B cell (primary cell): Measurements from ENCODE around the gene RREB1. TPM values are rescaled to one million over a fixed set of nuclear protein-coding genes. Genes with fewer than 3 reads are reported as not detected.

ENCODE experiments used
- ATAC-seq: fragments of 200-7000 bp; cut with Tn5 transposase; one replicate; pipeline ENCODE4 v1.10.0; 2021; ENCODE audit warnings: low read depth, mild to moderate bottlenecking, moderate number of reproducible peaks, moderate library complexity
- CTCF ChIA-PET: fragments of 350-600 bp; sonication (Branson Sonifier 250); formaldehyde crosslinking; loops from one replicate; lab custom pipeline; 2021; ENCODE audit warnings: antibody characterized with exemption, inconsistent platforms; lab: Charles Lee
- POLR2A ChIA-PET: fragments of 350-600 bp; sonication (Branson Sonifier 250); formaldehyde crosslinking; loops from one replicate; lab custom pipeline; 2021; ENCODE audit warnings: antibody characterized with exemption; lab: Charles Lee
- DNase-seq: peaks from one replicate; pipeline ENCODE4 v3.0.0; 2013
- H2AFZ ChIP-seq: 2 replicates; pipeline ENCODE4 v1.6.1; 2012; ENCODE audit warnings: mild to moderate bottlenecking, low read depth, low read length; ENCODE audit not compliant: insufficient read depth, poor library complexity, severe bottlenecking
- H3K27ac ChIP-seq, 2 donors: 1 replicate in 1 of 2; 2 replicates in 1 of 2; pipeline ENCODE4 v1.5.1; 2012 to 2013; ENCODE audit warnings: low read length in 2 of 2, mild to moderate bottlenecking in 2 of 2, moderate library complexity in 1 of 2
- H3K27me3 ChIP-seq, 4 experiments: fragments of 200-600 bp in 1 of 4; sonication (generic) in 1 of 4; replicated peaks in 1 of 4; 1 replicate in 2 of 4; 2 replicates in 2 of 4; pipeline versions ENCODE4 v1.6.1 to v1.7.0; 2013 to 2016; ENCODE audit warnings: low read length in 3 of 4, mild to moderate bottlenecking in 2 of 4, mixed read lengths in 1 of 4, moderate library complexity in 1 of 4; ENCODE audit not compliant: insufficient read depth in 4 of 4, control insufficient read depth in 3 of 4; ENCODE audit errors: control extremely low read depth in 1 of 4
- H3K36me3 ChIP-seq, 2 experiments: replicated peaks in 1 of 2; 1 replicate in 1 of 2; 2 replicates in 1 of 2; pipeline versions ENCODE4 v1.6.1 to v1.7.1; 2013; ENCODE audit warnings: low read length in 1 of 2; ENCODE audit not compliant: insufficient read depth in 2 of 2, control insufficient read depth in 1 of 2; ENCODE audit errors: control extremely low read depth in 1 of 2, extremely low read depth in 1 of 2
- H3K4me1 ChIP-seq, 2 donors: fragments of 200-600 bp in 1 of 2; sonication (generic) in 1 of 2; 1 replicate in 1 of 2; 2 replicates in 1 of 2; pipeline versions ENCODE4 v1.5.1 to v1.6.1; 2013 to 2017; ENCODE audit warnings: low read length in 2 of 2; ENCODE audit not compliant: control insufficient read depth in 2 of 2, insufficient read depth in 2 of 2
- H3K4me2 ChIP-seq: replicated peaks from 2 replicates; pipeline ENCODE3; 2012; ENCODE audit warnings: mild to moderate bottlenecking, low read depth, low read length; ENCODE audit not compliant: poor library complexity, severe bottlenecking
- H3K4me3 ChIP-seq, 5 experiments: fragments of 200-600 bp in 1 of 5; sonication (generic) in 1 of 5; 1 replicate in 3 of 5; 2 replicates in 2 of 5; pipeline versions ENCODE4 v1.5.1 to v1.7.0; 2011 to 2016; ENCODE audit warnings: low read length in 4 of 5, mild to moderate bottlenecking in 4 of 5, low read depth in 2 of 5, control low read depth in 1 of 5, moderate library complexity in 1 of 5; ENCODE audit not compliant: insufficient read depth in 1 of 5; ENCODE audit errors: control extremely low read depth in 1 of 5, extremely low read depth in 1 of 5
- H3K79me2 ChIP-seq: fragments of 200-600 bp; sonication (generic); one replicate; pipeline ENCODE4 v1.6.0; 2016; ENCODE audit warnings: low read length; ENCODE audit not compliant: control insufficient read depth, insufficient read depth
- H3K9ac ChIP-seq: fragments of 200-600 bp; sonication (generic); 2 replicates; pipeline ENCODE4 v1.6.1; 2017; ENCODE audit warnings: mild to moderate bottlenecking, low read length, moderate library complexity
- H3K9me3 ChIP-seq, 3 donors: one replicate each; pipeline versions ENCODE4 v1.6.1 to v1.7.1; 2013; ENCODE audit warnings: low read length in 2 of 3; ENCODE audit not compliant: control insufficient read depth in 2 of 3, insufficient read depth in 1 of 3; ENCODE audit errors: control extremely low read depth in 1 of 3
- H4K20me1 ChIP-seq: 2 replicates; pipeline ENCODE4 v1.6.0; 2012; ENCODE audit warnings: mild to moderate bottlenecking, low read length; ENCODE audit not compliant: insufficient read depth, control insufficient read depth, poor library complexity, severe bottlenecking
- H3K27ac Mint-ChIP-seq: one replicate; pipeline ENCODE4 v1.8.0; 2021; ENCODE audit warnings: mixed read lengths
- H3K27me3 Mint-ChIP-seq: one replicate; pipeline ENCODE4 v1.8.0; 2021; ENCODE audit warnings: mixed read lengths
- H3K4me1 Mint-ChIP-seq: one replicate; pipeline ENCODE4 v1.8.0; 2021; ENCODE audit warnings: mixed read lengths
- H3K4me3 Mint-ChIP-seq: one replicate; pipeline ENCODE4 v1.8.0; 2021; ENCODE audit warnings: mixed read lengths
- H3K9me3 Mint-ChIP-seq: one replicate; pipeline ENCODE4 v1.8.0; 2022; ENCODE audit warnings: mixed read lengths; ENCODE audit not compliant: insufficient read depth
- CTCF ChIP-seq: fragments of 200-600 bp; IDR thresholded peaks from one replicate; pipeline ENCODE4 v1.8.0; 2022; ENCODE audit warnings: antibody characterized with exemption, mild to moderate bottlenecking
- EZH2 ChIP-seq: IDR thresholded peaks from 2 replicates; pipeline ENCODE4 v1.6.1; 2012; ENCODE audit warnings: borderline replicate concordance, low read depth, mild to moderate bottlenecking, moderate library complexity, low read length; ENCODE audit not compliant: insufficient read depth, poor library complexity, severe bottlenecking
- WGBS: methylation state at CpG from one replicate; pipeline ENCODE4 v1.1.5; 2013; ENCODE audit warnings: missing lambda C conversion rate; ENCODE audit not compliant: insufficient coverage; 5-methylcytosine and 5-hydroxymethylcytosine counted together
- intact Hi-C: fragments of 100-400 bp; cut with micrococcal nuclease; formaldehyde crosslinking; loops from one replicate; pipeline ENCODE4 v1.10.0; 2022
- polyA plus RNA-seq: library from polyadenylated mRNA; depleted of rRNA; stranded (reverse); fragments of >200 nt; gene quantifications from 2 replicates; pipeline ENCODE4 v1.2.3, GENCODE V29; 2012
- total RNA-seq, 2 donors: library from RNA; stranded (reverse); fragments of 120-200 nt in 1 of 2; gene quantifications; 1 replicate in 1 of 2; 2 replicates in 1 of 2; pipeline versions ENCODE4 v1.2.3 to v1.2.4, GENCODE V29; 2013 to 2022

RREB1 gene
- total and polyA plus RNA-seq, 2 donors (not counting 1 experiment from before 2014, with no cell fraction given) = 10.4 to 58.6 TPM

GRCh38 chr6:7249946-7250643, 142.3 kb downstream of the RREB1 start:
- no peaks in the 10 kb centered on the region for H3K27me3 Mint-ChIP-seq
- Histone ChIP-seq H4K20me1 (peaks cover 15% of the 10 kb centered on the region), H3K4me3 (no peak overlapping the region), H3K27ac (no peak overlapping the region), H3K9ac (no peak overlapping the region), H2AFZ (no peak overlapping the region), H3K79me2 (no peaks in the 10 kb centered on the region), H3K4me1 (peaks cover 0 to 8% of the 10 kb centered on the region in 2 donors), H3K36me3 (peaks cover 0 to 71% of the 10 kb centered on the region in 2 experiments), H3K9me3 (no peaks in the 10 kb centered on the region), H3K27me3 (no peaks in the 10 kb centered on the region), H3K4me2 (no peak overlapping the region)
- ATAC-seq (peak; percentile 31), DNase-seq (no peak)
- H3K4me3 Mint-ChIP-seq = no peak overlapping the region
- WGBS = 74% methylated on average over 6 of the region's 7 CpGs
- ChIA-PET POLR2A (no interaction called here), CTCF (interaction anchor here (1.1 to 1.7 kb wide), 3 partner anchors 11 to 573 kb away, joined by 3 to 5 read pairs (median 4); no protein-coding TSS in a partner anchor)
- H3K9me3 Mint-ChIP-seq = no peaks in the 10 kb centered on the region
- TF ChIP-seq CTCF (no peak), EZH2 (no peak)
- H3K27ac Mint-ChIP-seq = peak overlapping the region; percentile 46
- intact Hi-C loops = loop anchor here (10.0 kb wide), 1 partner anchor 345 kb away; no protein-coding TSS in a partner anchor
- peaks cover 17% of the 10 kb centered on the region for H3K4me1 Mint-ChIP-seq

DNA sequence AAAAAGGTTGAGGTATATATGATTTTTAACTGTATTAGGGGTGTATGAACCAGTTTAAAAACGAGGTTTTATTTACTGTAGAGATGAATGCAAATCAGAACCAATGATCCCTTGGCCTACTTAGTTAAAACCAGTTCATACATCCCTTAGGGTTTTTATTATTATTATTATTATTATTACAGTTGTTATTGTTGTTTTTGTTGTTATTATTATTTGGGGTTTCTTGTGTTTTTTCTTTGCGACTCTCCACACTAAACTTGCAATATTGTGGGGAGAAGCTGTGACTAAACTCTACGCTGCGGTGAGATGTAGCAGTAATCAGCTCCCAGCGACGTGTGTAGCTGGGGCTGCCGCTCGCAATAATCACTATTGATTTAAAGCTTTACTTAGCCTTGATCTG, 143.1 kb downstream of the RREB1 start:
- H3K27ac Mint-ChIP-seq = peak overlapping the region; percentile 46
- H3K36me3 ChIP-seq = peaks cover 0 to 65% of the 10 kb centered on the region in 2 experiments
- no peaks in the 10 kb centered on the region for H3K9me3 Mint-ChIP-seq
- no peak for ATAC-seq
- no peak for DNase-seq
- peaks cover 0 to 2% (median 1%) of the 10 kb centered on the region in 3 donors for H3K9me3 ChIP-seq
- WGBS = no CpG with 5 or more reads among the region's 8 CpGs
- H3K4me3 Mint-ChIP-seq = no peak overlapping the region
- no peaks in the 10 kb centered on the region for H3K27me3 Mint-ChIP-seq
- ChIA-PET POLR2A (no interaction called here), CTCF (interaction anchor here (0.7 to 1.7 kb wide), 3 partner anchors 12 to 647 kb away, joined by 4 read pairs; no protein-coding TSS in a partner anchor)
- peaks cover 0 to 8% of the 10 kb centered on the region in 2 donors for H3K4me1 ChIP-seq
- intact Hi-C loops = no loop called here
- no peaks in the 10 kb centered on the region for H3K27me3 ChIP-seq
- no peak for TF ChIP-seq CTCF
- TF ChIP-seq EZH2 = no peak
- H4K20me1 ChIP-seq = peaks cover 15% of the 10 kb centered on the region
- H3K4me2 ChIP-seq = no peak overlapping the region
- H3K9ac ChIP-seq = no peak overlapping the region
- no peaks in the 10 kb centered on the region for H3K79me2 ChIP-seq
- H3K27ac ChIP-seq = no peak overlapping the region
- H3K4me1 Mint-ChIP-seq = peaks cover 19% of the 10 kb centered on the region
- H3K4me3 ChIP-seq = no peak overlapping the region
- no peak overlapping the region for H2AFZ ChIP-seq
